ENCODE results near the gene FOXP1.
A peak's percentile ranks its signal among the peaks of the same experiment; 100 is the strongest.

Gene FOXP1

DNA sequence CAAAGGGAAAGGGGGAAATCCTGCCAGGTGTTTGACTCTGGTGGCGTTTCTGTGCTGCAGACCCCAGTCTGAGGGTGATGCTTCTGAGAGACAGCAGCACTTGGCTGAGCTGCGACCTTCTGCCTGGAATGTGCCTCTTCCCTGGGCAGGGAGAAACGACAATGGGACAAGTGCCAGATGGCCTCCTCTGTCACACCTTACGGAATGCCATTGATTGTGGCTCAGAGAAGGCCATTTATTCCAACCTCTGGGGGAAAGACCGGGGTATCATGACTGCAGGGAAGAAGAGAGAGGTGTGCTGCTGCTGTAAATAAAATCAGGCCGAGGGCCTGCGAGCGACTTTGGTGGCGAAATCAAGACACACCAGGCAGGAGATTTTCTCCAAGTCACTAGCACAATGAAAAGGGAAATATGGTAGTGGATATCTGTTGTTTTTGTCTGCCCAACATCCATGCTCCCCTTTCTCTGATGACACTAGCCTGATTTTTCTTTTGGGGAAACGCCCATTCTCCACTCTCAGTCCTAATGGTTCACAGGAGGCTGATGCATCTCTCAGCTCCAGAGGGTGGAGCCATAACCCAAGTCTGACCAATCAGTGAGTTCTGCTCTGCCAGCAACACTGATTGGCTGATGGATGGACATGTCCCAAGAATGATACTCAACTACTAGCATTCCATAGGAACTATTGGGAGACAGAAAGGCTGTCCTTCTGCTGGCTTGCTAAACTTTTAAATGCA is 336.1 kb downstream of the FOXP1 start:
- no peak for TF ChIP-seq CTCF (IDR thresholded peaks at IDR 0.05)
- no peak overlapping the region for H3K4me3 ChIP-seq (ENCODE audit: low read depth in 1 of 2, low read length in 1 of 2)

GRCh38 chr3:71245971-71246880 is 337.3 kb downstream of the FOXP1 start:
- no peak for TF ChIP-seq CTCF (IDR thresholded peaks at IDR 0.05)

More for the DNA sequence above, 336.1 kb downstream of the FOXP1 start:
- peak overlapping the region; percentile 77 for H3K27ac ChIP-seq
- H3K27me3 ChIP-seq: no peaks in the 10 kb centered on the region
- no peaks in the 10 kb centered on the region for H3K36me3 ChIP-seq
- peaks cover 18 to 19% of the 10 kb centered on the region in 2 experiments for H3K4me1 ChIP-seq (ENCODE audit: control insufficient read depth in 1 of 2, insufficient read depth in 1 of 2, low read depth in 1 of 2, low read length in 1 of 2)
- no peaks in the 10 kb centered on the region for H3K9me3 ChIP-seq

DNA sequence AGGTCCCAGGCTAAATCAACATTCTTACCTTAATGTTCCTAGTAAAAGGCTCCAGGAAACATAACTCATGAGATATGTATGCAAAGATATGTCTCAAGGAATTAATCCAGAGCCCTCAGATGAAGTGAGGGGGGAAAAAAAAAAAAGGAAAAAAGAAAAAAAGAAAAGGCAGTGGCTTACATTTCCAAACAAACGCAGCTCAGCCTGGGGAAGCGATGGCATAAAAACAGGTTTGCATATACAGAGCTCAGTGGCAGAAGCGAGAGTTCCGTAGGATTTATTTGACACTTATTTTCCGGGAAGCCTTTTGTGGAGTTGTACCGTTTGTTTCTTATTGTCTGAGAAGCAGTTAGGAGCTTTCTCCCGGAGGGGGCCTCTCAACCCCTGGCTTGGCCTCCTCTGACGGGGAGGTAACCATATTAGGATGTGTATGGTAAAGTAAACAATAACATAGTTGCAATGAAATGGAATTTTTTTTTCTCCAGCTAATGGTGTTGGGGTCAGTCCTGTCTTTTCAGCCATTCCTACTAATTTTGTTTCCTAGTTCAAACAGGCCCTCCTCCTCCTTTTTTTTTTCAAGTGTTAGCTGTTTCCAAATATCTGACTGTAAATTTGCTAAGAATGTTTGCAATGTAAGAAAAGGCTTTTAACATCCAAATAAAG is 338.6 kb downstream of the FOXP1 start:
- no peak for TF ChIP-seq CTCF (IDR thresholded peaks at IDR 0.05)
- Histone ChIP-seq H3K27me3 (no peaks in the 10 kb centered on the region), H3K27ac (no peak overlapping the region), H3K9me3 (no peaks in the 10 kb centered on the region), H3K4me1 (ENCODE audit: control insufficient read depth in 1 of 2, insufficient read depth in 1 of 2, low read depth in 1 of 2, low read length in 1 of 2) (peaks cover 18 to 19% of the 10 kb centered on the region in 2 experiments), H3K36me3 (no peaks in the 10 kb centered on the region), H3K4me3 (ENCODE audit: low read depth in 1 of 2, low read length in 1 of 2) (no peak overlapping the region)

More at GRCh38 chr3:71245971-71246880, 337.3 kb downstream of the FOXP1 start:
- no peak overlapping the region for H3K4me3 ChIP-seq (ENCODE audit: low read depth in 1 of 2, low read length in 1 of 2)
- H3K4me1 ChIP-seq (ENCODE audit: control insufficient read depth in 1 of 2, insufficient read depth in 1 of 2, low read depth in 1 of 2, low read length in 1 of 2): peaks cover 18 to 19% of the 10 kb centered on the region in 2 experiments
- H3K36me3 ChIP-seq: no peaks in the 10 kb centered on the region
- no peak overlapping the region for H3K27ac ChIP-seq
- no peaks in the 10 kb centered on the region for H3K9me3 ChIP-seq
- H3K27me3 ChIP-seq: no peaks in the 10 kb centered on the region

DNA sequence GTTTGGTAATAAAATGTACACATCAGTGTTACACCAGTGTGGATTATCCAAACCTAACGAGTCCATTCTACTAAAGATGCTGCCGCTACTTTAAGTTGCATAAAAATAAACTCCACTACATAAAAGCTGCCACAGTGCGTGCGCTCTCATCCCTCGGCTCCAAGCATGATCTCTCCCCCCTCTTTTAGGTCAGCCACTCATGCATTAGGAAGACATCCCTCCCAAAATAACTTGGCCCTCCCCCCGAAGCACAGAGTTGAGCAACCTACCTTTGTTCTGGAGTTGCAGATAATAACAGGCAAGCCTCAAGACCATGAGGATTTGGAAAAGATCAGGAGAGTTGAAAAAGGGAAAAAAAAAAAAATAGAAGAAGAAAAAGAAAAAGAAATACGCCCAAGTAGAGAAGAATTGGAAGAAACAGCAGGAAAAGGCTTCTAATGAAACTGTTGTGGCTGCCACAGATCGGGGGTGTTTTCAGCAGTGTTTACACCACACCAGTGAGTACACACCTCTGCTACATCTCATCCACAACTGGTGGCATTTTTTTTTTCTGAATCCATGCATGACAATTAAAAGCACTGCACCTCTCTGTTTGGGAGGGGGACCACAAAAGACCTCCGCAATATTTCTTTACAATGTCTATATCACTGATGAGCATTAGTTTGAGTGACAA is 339.2 kb downstream of the FOXP1 start:
- Histone ChIP-seq H3K27ac (no peak overlapping the region), H3K9me3 (no peaks in the 10 kb centered on the region), H3K27me3 (no peaks in the 10 kb centered on the region), H3K36me3 (no peaks in the 10 kb centered on the region), H3K4me1 (ENCODE audit: control insufficient read depth in 1 of 2, insufficient read depth in 1 of 2, low read depth in 1 of 2, low read length in 1 of 2) (peaks cover 16 to 18% of the 10 kb centered on the region in 2 experiments), H3K4me3 (ENCODE audit: low read depth in 1 of 2, low read length in 1 of 2) (no peak overlapping the region)
- TF ChIP-seq CTCF (IDR thresholded peaks at IDR 0.05): no peak

- no peak overlapping the region for H3K4me3 ChIP-seq (ENCODE audit: low read depth in 1 of 2, low read length in 1 of 2)
- H3K36me3 ChIP-seq: no peaks in the 10 kb centered on the region
- H3K9me3 ChIP-seq: no peaks in the 10 kb centered on the region
- no peaks in the 10 kb centered on the region for H3K27me3 ChIP-seq
- TF ChIP-seq CTCF (IDR thresholded peaks at IDR 0.05): no peak
- H3K4me1 ChIP-seq (ENCODE audit: control insufficient read depth in 1 of 2, insufficient read depth in 1 of 2, low read depth in 1 of 2, low read length in 1 of 2): peaks cover 9 to 12% of the 10 kb centered on the region in 2 experiments
- H3K27ac ChIP-seq: no peak overlapping the region
Observed at GRCh38 chr3:71243229-71243628, 340.3 kb downstream of the FOXP1 start.
